ENCODE results near the gene CD81.

- TF ChIP-seq, protein P1, sequence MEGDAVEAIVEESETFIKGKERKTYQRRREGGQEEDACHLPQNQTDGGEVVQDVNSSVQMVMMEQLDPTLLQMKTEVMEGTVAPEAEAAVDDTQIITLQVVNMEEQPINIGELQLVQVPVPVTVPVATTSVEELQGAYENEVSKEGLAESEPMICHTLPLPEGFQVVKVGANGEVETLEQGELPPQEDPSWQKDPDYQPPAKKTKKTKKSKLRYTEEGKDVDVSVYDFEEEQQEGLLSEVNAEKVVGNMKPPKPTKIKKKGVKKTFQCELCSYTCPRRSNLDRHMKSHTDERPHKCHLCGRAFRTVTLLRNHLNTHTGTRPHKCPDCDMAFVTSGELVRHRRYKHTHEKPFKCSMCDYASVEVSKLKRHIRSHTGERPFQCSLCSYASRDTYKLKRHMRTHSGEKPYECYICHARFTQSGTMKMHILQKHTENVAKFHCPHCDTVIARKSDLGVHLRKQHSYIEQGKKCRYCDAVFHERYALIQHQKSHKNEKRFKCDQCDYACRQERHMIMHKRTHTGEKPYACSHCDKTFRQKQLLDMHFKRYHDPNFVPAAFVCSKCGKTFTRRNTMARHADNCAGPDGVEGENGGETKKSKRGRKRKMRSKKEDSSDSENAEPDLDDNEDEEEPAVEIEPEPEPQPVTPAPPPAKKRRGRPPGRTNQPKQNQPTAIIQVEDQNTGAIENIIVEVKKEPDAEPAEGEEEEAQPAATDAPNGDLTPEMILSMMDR (IDR thresholded peaks at IDR 0.05; ENCODE audit: low read depth, low read length, poor library complexity, severe bottlenecking), result no peak
- TF ChIP-seq EZH2phosphoT487 (IDR thresholded peaks at IDR 0.05; ENCODE audit: borderline replicate concordance, low read length), result no peak
These were observed 45.5 kb downstream of the CD81 start for GRCh38 chr11:2422461-2423156.
